Mucosa of gallbladder (tissue), 1 donor: ENCODE measurements around the gene PQBP1. TPM values are rescaled to one million over a fixed set of nuclear protein-coding genes. Genes with fewer than 3 reads are reported as not detected.

Experiments used
- total RNA-seq: library from RNA; stranded (reverse); gene quantifications from one replicate; pipeline ENCODE4 v1.2.1, GENCODE V29; 2021
- donor health status: DM: no; HTN: no; CAD: no.

PQBP1 gene
- total RNA-seq, 1 donor from 2014 or later: 77.5 TPM

Other genes starting within 250 kb of the PQBP1 start
- gene WAS, start 214.1 kb upstream of the PQBP1 start, total RNA-seq: 11.5 TPM
- 4.5 TPM for gene SUV39H1, start 201.2 kb upstream of the PQBP1 start, total RNA-seq
- gene GLOD5, start 136.2 kb upstream of the PQBP1 start, total RNA-seq: 4.8 TPM
- gene GATA1, start 111.3 kb upstream of the PQBP1 start, total RNA-seq: 0.98 TPM
- 108 TPM for gene HDAC6, start 95.9 kb upstream of the PQBP1 start, total RNA-seq
- gene ERAS, start 71.4 kb upstream of the PQBP1 start, total RNA-seq: not detected
- gene PCSK1N, start 62.3 kb upstream of the PQBP1 start, total RNA-seq: 21.3 TPM
- gene TIMM17B, start 162 bp upstream of the PQBP1 start, total RNA-seq: 55.3 TPM
- gene SLC35A2, start 13.7 kb downstream of the PQBP1 start, total RNA-seq: 50.4 TPM
- 11.5 TPM for gene PIM2, start 21.1 kb downstream of the PQBP1 start, total RNA-seq
- gene OTUD5, start 59.7 kb downstream of the PQBP1 start, total RNA-seq: 57.3 TPM
- 6.5 TPM for gene KCND1, start 73.9 kb downstream of the PQBP1 start, total RNA-seq
- gene GRIPAP1, start 104.3 kb downstream of the PQBP1 start, total RNA-seq: 52.7 TPM
- gene TFE3, start 145.4 kb downstream of the PQBP1 start, total RNA-seq: 59.5 TPM
- 18.8 TPM for gene CCDC120, start 161.1 kb downstream of the PQBP1 start, total RNA-seq
- 41.8 TPM for gene PRAF2, start 176.1 kb downstream of the PQBP1 start, total RNA-seq
- gene WDR45, start 182.0 kb downstream of the PQBP1 start, total RNA-seq: 65.5 TPM
- 22.7 TPM for gene GPKOW, start 225.8 kb downstream of the PQBP1 start, total RNA-seq